Panc1 (cell line): ENCODE data around the gene RASGRF2. TPM values are rescaled to one million over a fixed set of nuclear protein-coding genes. Genes with fewer than 3 reads are reported as not detected.

Source experiments
- ATAC-seq: fragments of 200-7000 bp; cut with Tn5 transposase; 2 replicates; pipeline ENCODE4 v1.9.1; 2020; ENCODE audit warnings: mild to moderate bottlenecking, moderate library complexity
- BruUV-seq: library from RNA; stranded (reverse); fragments of 400-500 nt; replicated peaks from 2 replicates; lab custom pipeline; 2021; lab: Mats Ljungman, UMichigan
- CTCF ChIA-PET: fragments of 300-600 bp; sonication (Branson Sonifier 250); formaldehyde crosslinking; loops from one replicate; lab custom pipeline; 2022; ENCODE audit warnings: antibody characterized with exemption; lab: Charles Lee
- POLR2A ChIA-PET: fragments of 300-600 bp; sonication (Branson Sonifier 250); formaldehyde crosslinking; loops from one replicate; lab custom pipeline; 2022; ENCODE audit warnings: antibody characterized with exemption; lab: Charles Lee
- DNase-seq: peaks from one replicate; pipeline ENCODE4 v3.0.0-alpha.2; 2010; ENCODE audit warnings: low read depth, low spot score
- H3K27ac ChIP-seq: 2 replicates; pipeline ENCODE4 v1.5.1; 2011; ENCODE audit warnings: mild to moderate bottlenecking, low read length, inconsistent platforms
- H3K27me3 ChIP-seq: fragments of 200-500 bp; sonication (Bioruptor generic); 2 replicates; pipeline ENCODE4 v1.6.0; 2014; ENCODE audit warnings: low read length, inconsistent platforms; ENCODE audit not compliant: control insufficient read depth, insufficient read depth
- H3K36me3 ChIP-seq: fragments of 200-500 bp; sonication (Bioruptor generic); 2 replicates; pipeline ENCODE4 v1.5.1; 2014; ENCODE audit warnings: inconsistent platforms, mild to moderate bottlenecking, low read length, moderate library complexity; ENCODE audit not compliant: control insufficient read depth, insufficient read depth
- H3K4me1 ChIP-seq: 2 replicates; pipeline ENCODE4 v1.5.1; 2011; ENCODE audit warnings: inconsistent platforms, mild to moderate bottlenecking, low read length, moderate library complexity; ENCODE audit not compliant: control insufficient read depth, insufficient read depth
- H3K4me3 ChIP-seq, 2 experiments: 2 replicates each; pipeline ENCODE4 v1.5.1; 2011 to 2012; ENCODE audit warnings: low read depth in 2 of 2, low read length in 2 of 2, mild to moderate bottlenecking in 2 of 2, inconsistent platforms in 1 of 2, moderate library complexity in 1 of 2
- H3K9me3 ChIP-seq: fragments of 200-500 bp; sonication (Bioruptor generic); 2 replicates; pipeline ENCODE4 v1.5.1; 2014; ENCODE audit warnings: low read depth, mild to moderate bottlenecking, inconsistent platforms, low read length, moderate library complexity; ENCODE audit not compliant: control insufficient read depth, insufficient read depth
- POLR2AphosphoS5 ChIP-seq: IDR thresholded peaks from 2 replicates; pipeline ENCODE4 v1.6.1; 2012; ENCODE audit warnings: mild to moderate bottlenecking, low read depth, low read length, moderate library complexity
- SIN3A ChIP-seq: IDR thresholded peaks from 2 replicates; pipeline ENCODE4 v1.6.1; 2012; ENCODE audit warnings: low read depth, mild to moderate bottlenecking, low read length, moderate library complexity, borderline replicate concordance; ENCODE audit not compliant: insufficient read depth
- TCF7L2 ChIP-seq: IDR thresholded peaks from 2 replicates; pipeline ENCODE4 v1.6.1; 2011; ENCODE audit warnings: mild to moderate bottlenecking, low read depth, low read length, inconsistent platforms
- in situ Hi-C: cut with HindIII; loops from 2 replicates; pipeline ENCODE4 v1.10.0; 2016; ENCODE audit warnings: low sequenced_read_pairs, low pct_unique_long_range_greater_than_20kb
- intact Hi-C: fragments of 100-400 bp; cut with micrococcal nuclease; formaldehyde crosslinking; loops from one replicate; pipeline ENCODE4 v1.10.0; 2022; ENCODE audit not compliant: unreplicated experiment
- total RNA-seq: library from RNA; stranded (reverse); gene quantifications from one replicate; pipeline ENCODE4 v1.2.1, GENCODE V29; 2021; ENCODE audit not compliant: unreplicated experiment
- TF ChIP-seq, protein P1 (sequence below): fragments of 450-650 bp; IDR thresholded peaks from 2 replicates; pipeline ENCODE4 v1.5.1; 2017; ENCODE audit warnings: mild to moderate bottlenecking
- TF ChIP-seq, protein P2 (sequence below), 2 experiments: IDR thresholded peaks; 2 replicates each; pipeline ENCODE4 v1.6.1; 2011 to 2012; ENCODE audit warnings: low read depth in 2 of 2, control low read depth in 1 of 2, low read length in 1 of 2, mild to moderate bottlenecking in 1 of 2, moderate library complexity in 1 of 2; ENCODE audit not compliant: insufficient read depth in 1 of 2

The RASGRF2 gene
- total RNA-seq, 1 experiment from 2014 or later: 4.7 TPM

DNA sequence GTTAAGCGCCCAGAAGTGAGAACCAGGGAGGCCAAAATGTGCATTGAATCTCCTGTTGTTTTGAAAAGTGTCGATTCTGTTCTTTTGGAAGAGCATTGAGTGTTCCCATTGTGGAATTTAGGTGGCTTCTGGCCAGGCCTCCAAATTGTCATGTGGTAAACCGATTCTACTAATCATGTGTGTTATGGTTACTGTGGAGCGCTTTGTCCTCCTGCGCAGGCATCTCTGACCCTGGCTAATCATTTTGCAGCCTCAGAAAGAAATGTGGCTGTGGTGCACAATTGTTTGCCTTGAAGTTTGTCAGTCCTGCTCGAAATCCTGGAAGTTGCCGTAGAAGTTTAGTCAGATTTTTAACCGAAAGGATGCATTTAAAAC lies 121.3 kb downstream of the RASGRF2 start:
- POLR2A ChIA-PET: no interaction called here
- no peaks in the 10 kb centered on the region; the same call in 1 of the 2 replicates for H3K9me3 ChIP-seq
- intact Hi-C loops: no loop called here
- in situ Hi-C loops: no loop called here
- no peaks in the 10 kb centered on the region for H3K4me1 ChIP-seq
- H3K27me3 ChIP-seq: no peaks in the 10 kb centered on the region
- no peak for ATAC-seq
- H3K27ac ChIP-seq: no peak overlapping the region
- no peak overlapping the region for H3K4me3 ChIP-seq
- CTCF ChIA-PET: no interaction called here
- no peak for DNase-seq
- TF ChIP-seq, protein P1, sequence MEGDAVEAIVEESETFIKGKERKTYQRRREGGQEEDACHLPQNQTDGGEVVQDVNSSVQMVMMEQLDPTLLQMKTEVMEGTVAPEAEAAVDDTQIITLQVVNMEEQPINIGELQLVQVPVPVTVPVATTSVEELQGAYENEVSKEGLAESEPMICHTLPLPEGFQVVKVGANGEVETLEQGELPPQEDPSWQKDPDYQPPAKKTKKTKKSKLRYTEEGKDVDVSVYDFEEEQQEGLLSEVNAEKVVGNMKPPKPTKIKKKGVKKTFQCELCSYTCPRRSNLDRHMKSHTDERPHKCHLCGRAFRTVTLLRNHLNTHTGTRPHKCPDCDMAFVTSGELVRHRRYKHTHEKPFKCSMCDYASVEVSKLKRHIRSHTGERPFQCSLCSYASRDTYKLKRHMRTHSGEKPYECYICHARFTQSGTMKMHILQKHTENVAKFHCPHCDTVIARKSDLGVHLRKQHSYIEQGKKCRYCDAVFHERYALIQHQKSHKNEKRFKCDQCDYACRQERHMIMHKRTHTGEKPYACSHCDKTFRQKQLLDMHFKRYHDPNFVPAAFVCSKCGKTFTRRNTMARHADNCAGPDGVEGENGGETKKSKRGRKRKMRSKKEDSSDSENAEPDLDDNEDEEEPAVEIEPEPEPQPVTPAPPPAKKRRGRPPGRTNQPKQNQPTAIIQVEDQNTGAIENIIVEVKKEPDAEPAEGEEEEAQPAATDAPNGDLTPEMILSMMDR: no peak
- TF ChIP-seq SIN3A (no peak), POLR2AphosphoS5 (no peak), TCF7L2 (no peak)
- TF ChIP-seq, protein P2, sequence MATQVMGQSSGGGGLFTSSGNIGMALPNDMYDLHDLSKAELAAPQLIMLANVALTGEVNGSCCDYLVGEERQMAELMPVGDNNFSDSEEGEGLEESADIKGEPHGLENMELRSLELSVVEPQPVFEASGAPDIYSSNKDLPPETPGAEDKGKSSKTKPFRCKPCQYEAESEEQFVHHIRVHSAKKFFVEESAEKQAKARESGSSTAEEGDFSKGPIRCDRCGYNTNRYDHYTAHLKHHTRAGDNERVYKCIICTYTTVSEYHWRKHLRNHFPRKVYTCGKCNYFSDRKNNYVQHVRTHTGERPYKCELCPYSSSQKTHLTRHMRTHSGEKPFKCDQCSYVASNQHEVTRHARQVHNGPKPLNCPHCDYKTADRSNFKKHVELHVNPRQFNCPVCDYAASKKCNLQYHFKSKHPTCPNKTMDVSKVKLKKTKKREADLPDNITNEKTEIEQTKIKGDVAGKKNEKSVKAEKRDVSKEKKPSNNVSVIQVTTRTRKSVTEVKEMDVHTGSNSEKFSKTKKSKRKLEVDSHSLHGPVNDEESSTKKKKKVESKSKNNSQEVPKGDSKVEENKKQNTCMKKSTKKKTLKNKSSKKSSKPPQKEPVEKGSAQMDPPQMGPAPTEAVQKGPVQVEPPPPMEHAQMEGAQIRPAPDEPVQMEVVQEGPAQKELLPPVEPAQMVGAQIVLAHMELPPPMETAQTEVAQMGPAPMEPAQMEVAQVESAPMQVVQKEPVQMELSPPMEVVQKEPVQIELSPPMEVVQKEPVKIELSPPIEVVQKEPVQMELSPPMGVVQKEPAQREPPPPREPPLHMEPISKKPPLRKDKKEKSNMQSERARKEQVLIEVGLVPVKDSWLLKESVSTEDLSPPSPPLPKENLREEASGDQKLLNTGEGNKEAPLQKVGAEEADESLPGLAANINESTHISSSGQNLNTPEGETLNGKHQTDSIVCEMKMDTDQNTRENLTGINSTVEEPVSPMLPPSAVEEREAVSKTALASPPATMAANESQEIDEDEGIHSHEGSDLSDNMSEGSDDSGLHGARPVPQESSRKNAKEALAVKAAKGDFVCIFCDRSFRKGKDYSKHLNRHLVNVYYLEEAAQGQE (IDR thresholded peaks at IDR 0.05; ENCODE audit: insufficient read depth in 1 of 2, low read depth in 2 of 2, low read length in 1 of 2): no peak
- no peaks in the 10 kb centered on the region for H3K36me3 ChIP-seq
- no TSS peak for BruUV-seq

DNA sequence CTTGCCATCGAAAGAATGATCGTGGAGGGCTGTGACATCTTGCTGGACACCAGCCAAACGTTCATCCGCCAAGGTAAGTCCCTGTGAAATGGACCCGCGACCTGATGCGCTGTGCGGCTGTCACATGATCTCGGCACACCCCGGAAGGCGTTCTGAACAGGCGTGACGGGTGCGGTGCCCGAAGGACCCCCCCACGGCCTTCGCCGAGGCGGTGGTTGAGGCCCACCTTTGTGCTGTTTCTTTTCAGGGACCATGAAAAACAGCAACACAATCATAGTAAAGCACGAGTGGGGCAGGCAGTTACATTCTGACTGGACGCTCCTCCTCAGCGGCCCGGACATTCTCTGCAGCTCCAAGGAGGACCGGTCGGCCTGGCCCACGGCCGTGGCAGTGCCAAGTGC lies 126.7 kb downstream of the RASGRF2 start:
- H3K9me3 ChIP-seq: no peaks in the 10 kb centered on the region
- no peak overlapping the region for H3K27ac ChIP-seq
- ChIA-PET POLR2A (no interaction called here), CTCF (no interaction called here)
- no TSS peak for BruUV-seq
- H3K36me3 ChIP-seq: no peaks in the 10 kb centered on the region
- TF ChIP-seq SIN3A (no peak), TCF7L2 (no peak), POLR2AphosphoS5 (no peak)
- TF ChIP-seq, protein P1: no peak
- TF ChIP-seq, protein P2 (IDR thresholded peaks at IDR 0.05; ENCODE audit: insufficient read depth in 1 of 2, low read depth in 2 of 2, low read length in 1 of 2): no peak
- no peaks in the 10 kb centered on the region for H3K4me1 ChIP-seq
- no peaks in the 10 kb centered on the region for H3K27me3 ChIP-seq
- intact Hi-C loops (no loop called here), in situ Hi-C loops (no loop called here)
- no peak for ATAC-seq
- no peak overlapping the region for H3K4me3 ChIP-seq
- no peak for DNase-seq
